Left colon (tissue), 2 donors: ENCODE measurements around the gene PCSK4. TPM values are rescaled to one million over a fixed set of nuclear protein-coding genes. Genes with fewer than 3 reads are reported as not detected.

ENCODE experiments used
- ATAC-seq: fragments of 200-7000 bp; cut with Tn5 transposase; one replicate; pipeline ENCODE4 v1.9.1; 2020; ENCODE audit warnings: mild to moderate bottlenecking, moderate library complexity
- DNase-seq, 2 donors: peaks; one replicate each; pipeline ENCODE4 v3.0.0-alpha.2; 2020
- intact Hi-C, 2 donors: fragments of 100-400 bp; cut with DNase I in 1 of 2; cut with micrococcal nuclease in 1 of 2; formaldehyde crosslinking; loops; one replicate each; pipeline versions ENCODE4 v1.11.2 to v1.14.0; 2022; cut with DNase I, micrococcal nuclease
- total RNA-seq, 2 donors: library from RNA; stranded (reverse); fragmentation: NEBNext Ultra II Directional; extraction: Animal tissue kit (Norgen Biotek cat#: 25700); gene quantifications; one replicate each; pipeline ENCODE4 v1.2.1, GENCODE V29; 2021
- donor health status: DM: no; HTN: no; CAD: no.
- donor health status: DM: yes; HTN: yes; CAD: no.

Gene PCSK4
- total RNA-seq, 2 donors from 2014 or later, result 3.2 to 4.6 TPM

GRCh38 chr19:1475751-1476437 is 14.3 kb downstream of the PCSK4 start:
- no peak for DNase-seq
- ATAC-seq, result no peak
- intact Hi-C loops, result no loop called here

- ATAC-seq, result no peak
- DNase-seq, result no peak
Measured at GRCh38 chr19:1474765-1475351, 15.3 kb downstream of the PCSK4 start.

GRCh38 chr19:1474011-1474764 is 16.0 kb downstream of the PCSK4 start:
- no peak for ATAC-seq
- intact Hi-C loops, result no loop called here
- DNase-seq, result no peak

More at GRCh38 chr19:1474765-1475351, 15.3 kb downstream of the PCSK4 start:
- intact Hi-C loops, result no loop called here

GRCh38 chr19:1473085-1473851 is 16.9 kb downstream of the PCSK4 start:
- no peak for ATAC-seq
- DNase-seq, result no peak
- intact Hi-C loops, result no loop called here

- ATAC-seq, result no peak
- intact Hi-C loops, result no loop called here
Measured at GRCh38 chr19:1472231-1473084, 17.7 kb downstream of the PCSK4 start.

GRCh38 chr19:1471515-1472160 is 18.5 kb downstream of the PCSK4 start:
- ATAC-seq, result peak; percentile 8
- intact Hi-C loops, result no loop called here
- DNase-seq, result no peak

More at GRCh38 chr19:1472231-1473084, 17.7 kb downstream of the PCSK4 start:
- DNase-seq, result no peak

GRCh38 chr19:1471010-1471514 is 19.1 kb downstream of the PCSK4 start:
- ATAC-seq (peak; percentile 45), DNase-seq (peak in 1 of 2 donors; percentile 51)
- intact Hi-C loops, result no loop called here

GRCh38 chr19:1470305-1471009 is 19.7 kb downstream of the PCSK4 start:
- DNase-seq (peak in 1 of 2 donors; percentile 71), ATAC-seq (peak; percentile 54)
- intact Hi-C loops, result no loop called here

- no peak for ATAC-seq
- no peak for DNase-seq
- intact Hi-C loops, result no loop called here
Measured at GRCh38 chr19:1470055-1470304, 20.2 kb downstream of the PCSK4 start.

GRCh38 chr19:1469255-1470054 is 20.7 kb downstream of the PCSK4 start:
- ATAC-seq (no peak), DNase-seq (peak in 1 of 2 donors; percentile 21)
- intact Hi-C loops, result no loop called here

GRCh38 chr19:1468821-1469254 is 21.3 kb downstream of the PCSK4 start:
- intact Hi-C loops, result no loop called here
- peak in 1 of 2 donors; percentile 53 for DNase-seq

GRCh38 chr19:1468274-1468820 is 21.8 kb downstream of the PCSK4 start:
- ATAC-seq (no peak), DNase-seq (no peak)

More at GRCh38 chr19:1468821-1469254, 21.3 kb downstream of the PCSK4 start:
- no peak for ATAC-seq

GRCh38 chr19:1467490-1468273 is 22.5 kb downstream of the PCSK4 start:
- DNase-seq (no peak), ATAC-seq (no peak)
- intact Hi-C loops, result no loop called here

More at GRCh38 chr19:1468274-1468820, 21.8 kb downstream of the PCSK4 start:
- intact Hi-C loops, result no loop called here

- no peak for ATAC-seq
- no peak for DNase-seq
- intact Hi-C loops, result no loop called here
Measured at GRCh38 chr19:1467215-1467489, 23.0 kb downstream of the PCSK4 start.

GRCh38 chr19:1466461-1467214 is 23.5 kb downstream of the PCSK4 start:
- ATAC-seq, result no peak
- DNase-seq, result peak in 1 of 2 donors; percentile 25
- intact Hi-C loops, result no loop called here
